B cell (primary cell): Measurements from ENCODE around the gene MYLK2. TPM values are rescaled to one million over a fixed set of nuclear protein-coding genes. Genes with fewer than 3 reads are reported as not detected.
"Not testable (repeated sequence)": the region's sequence is repeated elsewhere in the genome, so short reads cannot be mapped to it uniquely, and the experiment has no call there.

Experiments used
- ATAC-seq: fragments of 200-7000 bp; cut with Tn5 transposase; one replicate; pipeline ENCODE4 v1.10.0; 2021; ENCODE audit warnings: low read depth, mild to moderate bottlenecking, moderate number of reproducible peaks, moderate library complexity
- CTCF ChIA-PET: fragments of 350-600 bp; sonication (Branson Sonifier 250); formaldehyde crosslinking; loops from one replicate; lab custom pipeline; 2021; ENCODE audit warnings: antibody characterized with exemption, inconsistent platforms; lab: Charles Lee
- POLR2A ChIA-PET: fragments of 350-600 bp; sonication (Branson Sonifier 250); formaldehyde crosslinking; loops from one replicate; lab custom pipeline; 2021; ENCODE audit warnings: antibody characterized with exemption; lab: Charles Lee
- DNase-seq: peaks from one replicate; pipeline ENCODE4 v3.0.0; 2013
- H2AFZ ChIP-seq: 2 replicates; pipeline ENCODE4 v1.6.1; 2012; ENCODE audit warnings: mild to moderate bottlenecking, low read depth, low read length; ENCODE audit not compliant: insufficient read depth, poor library complexity, severe bottlenecking
- H3K27ac ChIP-seq, 2 donors: 1 replicate in 1 of 2; 2 replicates in 1 of 2; pipeline ENCODE4 v1.5.1; 2012 to 2013; ENCODE audit warnings: low read length in 2 of 2, mild to moderate bottlenecking in 2 of 2, moderate library complexity in 1 of 2
- H3K27me3 ChIP-seq, 4 experiments: fragments of 200-600 bp in 1 of 4; sonication (generic) in 1 of 4; replicated peaks in 1 of 4; 1 replicate in 2 of 4; 2 replicates in 2 of 4; pipeline versions ENCODE4 v1.6.1 to v1.7.0; 2013 to 2016; ENCODE audit warnings: low read length in 3 of 4, mild to moderate bottlenecking in 2 of 4, mixed read lengths in 1 of 4, moderate library complexity in 1 of 4; ENCODE audit not compliant: insufficient read depth in 4 of 4, control insufficient read depth in 3 of 4; ENCODE audit errors: control extremely low read depth in 1 of 4
- H3K36me3 ChIP-seq, 2 experiments: replicated peaks in 1 of 2; 1 replicate in 1 of 2; 2 replicates in 1 of 2; pipeline versions ENCODE4 v1.6.1 to v1.7.1; 2013; ENCODE audit warnings: low read length in 1 of 2; ENCODE audit not compliant: insufficient read depth in 2 of 2, control insufficient read depth in 1 of 2; ENCODE audit errors: control extremely low read depth in 1 of 2, extremely low read depth in 1 of 2
- H3K4me1 ChIP-seq, 2 donors: fragments of 200-600 bp in 1 of 2; sonication (generic) in 1 of 2; 1 replicate in 1 of 2; 2 replicates in 1 of 2; pipeline versions ENCODE4 v1.5.1 to v1.6.1; 2013 to 2017; ENCODE audit warnings: low read length in 2 of 2; ENCODE audit not compliant: control insufficient read depth in 2 of 2, insufficient read depth in 2 of 2
- H3K4me2 ChIP-seq: replicated peaks from 2 replicates; pipeline ENCODE3; 2012; ENCODE audit warnings: mild to moderate bottlenecking, low read depth, low read length; ENCODE audit not compliant: poor library complexity, severe bottlenecking
- H3K4me3 ChIP-seq, 5 experiments: fragments of 200-600 bp in 1 of 5; sonication (generic) in 1 of 5; 1 replicate in 3 of 5; 2 replicates in 2 of 5; pipeline versions ENCODE4 v1.5.1 to v1.7.0; 2011 to 2016; ENCODE audit warnings: low read length in 4 of 5, mild to moderate bottlenecking in 4 of 5, low read depth in 2 of 5, control low read depth in 1 of 5, moderate library complexity in 1 of 5; ENCODE audit not compliant: insufficient read depth in 1 of 5; ENCODE audit errors: control extremely low read depth in 1 of 5, extremely low read depth in 1 of 5
- H3K79me2 ChIP-seq: fragments of 200-600 bp; sonication (generic); one replicate; pipeline ENCODE4 v1.6.0; 2016; ENCODE audit warnings: low read length; ENCODE audit not compliant: control insufficient read depth, insufficient read depth
- H3K9ac ChIP-seq: fragments of 200-600 bp; sonication (generic); 2 replicates; pipeline ENCODE4 v1.6.1; 2017; ENCODE audit warnings: mild to moderate bottlenecking, low read length, moderate library complexity
- H3K9me3 ChIP-seq, 3 donors: one replicate each; pipeline versions ENCODE4 v1.6.1 to v1.7.1; 2013; ENCODE audit warnings: low read length in 2 of 3; ENCODE audit not compliant: control insufficient read depth in 2 of 3, insufficient read depth in 1 of 3; ENCODE audit errors: control extremely low read depth in 1 of 3
- H4K20me1 ChIP-seq: 2 replicates; pipeline ENCODE4 v1.6.0; 2012; ENCODE audit warnings: mild to moderate bottlenecking, low read length; ENCODE audit not compliant: insufficient read depth, control insufficient read depth, poor library complexity, severe bottlenecking
- H3K27ac Mint-ChIP-seq: one replicate; pipeline ENCODE4 v1.8.0; 2021; ENCODE audit warnings: mixed read lengths
- H3K27me3 Mint-ChIP-seq: one replicate; pipeline ENCODE4 v1.8.0; 2021; ENCODE audit warnings: mixed read lengths
- H3K4me1 Mint-ChIP-seq: one replicate; pipeline ENCODE4 v1.8.0; 2021; ENCODE audit warnings: mixed read lengths
- H3K4me3 Mint-ChIP-seq: one replicate; pipeline ENCODE4 v1.8.0; 2021; ENCODE audit warnings: mixed read lengths
- H3K9me3 Mint-ChIP-seq: one replicate; pipeline ENCODE4 v1.8.0; 2022; ENCODE audit warnings: mixed read lengths; ENCODE audit not compliant: insufficient read depth
- EZH2 ChIP-seq: IDR thresholded peaks from 2 replicates; pipeline ENCODE4 v1.6.1; 2012; ENCODE audit warnings: borderline replicate concordance, low read depth, mild to moderate bottlenecking, moderate library complexity, low read length; ENCODE audit not compliant: insufficient read depth, poor library complexity, severe bottlenecking
- WGBS: methylation state at CpG from one replicate; pipeline ENCODE4 v1.1.5; 2013; ENCODE audit warnings: missing lambda C conversion rate; ENCODE audit not compliant: insufficient coverage; 5-methylcytosine and 5-hydroxymethylcytosine counted together
- intact Hi-C: fragments of 100-400 bp; cut with micrococcal nuclease; formaldehyde crosslinking; loops from one replicate; pipeline ENCODE4 v1.10.0; 2022
- polyA plus RNA-seq: library from polyadenylated mRNA; depleted of rRNA; stranded (reverse); fragments of >200 nt; gene quantifications from 2 replicates; pipeline ENCODE4 v1.2.3, GENCODE V29; 2012
- total RNA-seq, 2 donors: library from RNA; stranded (reverse); fragments of 120-200 nt in 1 of 2; gene quantifications; 1 replicate in 1 of 2; 2 replicates in 1 of 2; pipeline versions ENCODE4 v1.2.3 to v1.2.4, GENCODE V29; 2013 to 2022
- TF ChIP-seq, protein P1 (sequence below): fragments of 200-600 bp; IDR thresholded peaks from one replicate; pipeline ENCODE4 v1.8.0; 2022; ENCODE audit warnings: antibody characterized with exemption, mild to moderate bottlenecking

The MYLK2 gene
- total and polyA plus RNA-seq, 2 donors (not counting 1 experiment from before 2014, with no cell fraction given) = not detected

GRCh38 chr20:31811796-31812728 is 7.1 kb upstream of the MYLK2 start:
- ChIA-PET POLR2A (no interaction called here), CTCF (interaction anchor here (0.9 kb wide), 1 partner anchor 11 kb away, joined by 3 read pairs; no protein-coding TSS in a partner anchor)
- no peak for TF ChIP-seq EZH2
- TF ChIP-seq, protein P1, sequence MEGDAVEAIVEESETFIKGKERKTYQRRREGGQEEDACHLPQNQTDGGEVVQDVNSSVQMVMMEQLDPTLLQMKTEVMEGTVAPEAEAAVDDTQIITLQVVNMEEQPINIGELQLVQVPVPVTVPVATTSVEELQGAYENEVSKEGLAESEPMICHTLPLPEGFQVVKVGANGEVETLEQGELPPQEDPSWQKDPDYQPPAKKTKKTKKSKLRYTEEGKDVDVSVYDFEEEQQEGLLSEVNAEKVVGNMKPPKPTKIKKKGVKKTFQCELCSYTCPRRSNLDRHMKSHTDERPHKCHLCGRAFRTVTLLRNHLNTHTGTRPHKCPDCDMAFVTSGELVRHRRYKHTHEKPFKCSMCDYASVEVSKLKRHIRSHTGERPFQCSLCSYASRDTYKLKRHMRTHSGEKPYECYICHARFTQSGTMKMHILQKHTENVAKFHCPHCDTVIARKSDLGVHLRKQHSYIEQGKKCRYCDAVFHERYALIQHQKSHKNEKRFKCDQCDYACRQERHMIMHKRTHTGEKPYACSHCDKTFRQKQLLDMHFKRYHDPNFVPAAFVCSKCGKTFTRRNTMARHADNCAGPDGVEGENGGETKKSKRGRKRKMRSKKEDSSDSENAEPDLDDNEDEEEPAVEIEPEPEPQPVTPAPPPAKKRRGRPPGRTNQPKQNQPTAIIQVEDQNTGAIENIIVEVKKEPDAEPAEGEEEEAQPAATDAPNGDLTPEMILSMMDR = no peak
- H3K4me3 ChIP-seq = no peak overlapping the region
- no peaks in the 10 kb centered on the region for H3K27me3 ChIP-seq
- no peak overlapping the region for H2AFZ ChIP-seq
- H3K27ac ChIP-seq = no peak overlapping the region
- peaks cover 4 to 14% of the 10 kb centered on the region in 2 donors for H3K4me1 ChIP-seq
- H3K4me3 Mint-ChIP-seq = no peak overlapping the region
- ATAC-seq = no peak
- H4K20me1 ChIP-seq = no peaks in the 10 kb centered on the region
- H3K79me2 ChIP-seq = no peaks in the 10 kb centered on the region
- peaks cover 8% of the 10 kb centered on the region for H3K4me1 Mint-ChIP-seq
- H3K4me2 ChIP-seq = no peak overlapping the region
- DNase-seq = no peak
- H3K36me3 ChIP-seq = no peaks in the 10 kb centered on the region
- WGBS = 84% methylated on average over 12 of the region's 15 CpGs
- no peaks in the 10 kb centered on the region for H3K9me3 Mint-ChIP-seq
- no peaks in the 10 kb centered on the region for H3K27me3 Mint-ChIP-seq
- no peak overlapping the region for H3K27ac Mint-ChIP-seq
- no peaks in the 10 kb centered on the region for H3K9me3 ChIP-seq
- intact Hi-C loops = no loop called here
- H3K9ac ChIP-seq = no peak overlapping the region

DNA sequence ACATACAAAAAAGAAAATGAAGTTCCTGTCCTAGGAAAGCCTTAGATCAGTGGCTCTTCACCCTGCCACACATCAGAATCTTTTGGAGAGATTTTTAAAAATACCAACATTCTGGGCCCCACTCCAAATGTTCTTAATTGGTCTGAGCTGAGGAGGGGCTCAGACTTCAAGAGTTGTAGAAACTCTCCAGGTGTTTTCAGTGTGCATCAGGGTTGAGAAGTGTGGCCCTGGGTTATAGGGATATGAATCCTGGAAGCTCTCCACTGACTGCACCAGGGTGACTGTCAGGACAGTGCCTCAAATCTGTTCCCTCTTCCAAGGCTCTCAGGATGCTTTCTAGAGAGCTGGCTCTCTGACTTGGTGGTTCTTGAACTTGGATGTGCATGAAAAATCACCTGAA is 5.5 kb upstream of the MYLK2 start:
- POLR2A ChIA-PET = no interaction called here
- CTCF ChIA-PET = interaction anchor here (1.4 kb wide), 1 partner anchor 9 kb away, joined by 6 read pairs; no protein-coding TSS in a partner anchor
- peaks cover 4% of the 10 kb centered on the region for H3K4me1 Mint-ChIP-seq
- Histone ChIP-seq H3K27me3 (no peaks in the 10 kb centered on the region), H3K9me3 (no peaks in the 10 kb centered on the region), H3K36me3 (no peaks in the 10 kb centered on the region), H3K9ac (no peak overlapping the region), H2AFZ (no peak overlapping the region), H3K4me1 (peaks cover 0 to 10% of the 10 kb centered on the region in 2 donors), H3K79me2 (no peaks in the 10 kb centered on the region), H3K4me2 (no peak overlapping the region), H3K4me3 (no peak overlapping the region), H4K20me1 (no peaks in the 10 kb centered on the region), H3K27ac (no peak overlapping the region)
- DNase-seq = no peak
- H3K27me3 Mint-ChIP-seq = no peaks in the 10 kb centered on the region
- H3K9me3 Mint-ChIP-seq = no peaks in the 10 kb centered on the region
- ATAC-seq = no peak
- intact Hi-C loops = no loop called here
- H3K4me3 Mint-ChIP-seq = no peak overlapping the region
- TF ChIP-seq EZH2 = no peak
- TF ChIP-seq, protein P1 = no peak
- H3K27ac Mint-ChIP-seq = no peak overlapping the region

GRCh38 chr20:31814142-31814541 is 5.0 kb upstream of the MYLK2 start:
- H3K36me3 ChIP-seq, H4K20me1 ChIP-seq, H3K79me2 ChIP-seq, H3K4me1 Mint-ChIP-seq, H3K4me1 ChIP-seq, H3K9me3 Mint-ChIP-seq, ATAC-seq, H3K4me3 Mint-ChIP-seq, H3K9me3 ChIP-seq, H3K9ac ChIP-seq, intact Hi-C loops, POLR2A ChIA-PET, H3K27me3 Mint-ChIP-seq, DNase-seq, H3K4me3 ChIP-seq, H3K27ac ChIP-seq, H2AFZ ChIP-seq, H3K27me3 ChIP-seq, H3K27ac Mint-ChIP-seq, H3K4me2 ChIP-seq: not testable (repeated sequence)
- 93% methylated on average over 4 of the region's 7 CpGs for WGBS
- CTCF ChIA-PET = interaction anchor here (1.3 to 1.7 kb wide), 3 partner anchors 9 to 218 kb away, joined by 3 to 6 read pairs (median 3); no protein-coding TSS in a partner anchor
